ENCODE data around the gene RAB23.

GRCh38 chr6:57250348-57250747 is 28.2 kb upstream of the RAB23 start:
- no peak for TF ChIP-seq CTCF (conservative IDR thresholded peaks at IDR 0.05)
- TF ChIP-seq EZH2 (IDR thresholded peaks at IDR 0.05; ENCODE audit: low read depth), result no peak
